ENCODE results near the gene SCGB1A1.

GRCh38 chr11:62406034-62406433 is 12.8 kb upstream of the SCGB1A1 start:
- TF ChIP-seq EZH2 (IDR thresholded peaks at IDR 0.05; ENCODE audit: borderline replicate concordance, insufficient read depth, low read length, poor library complexity, severe bottlenecking) (no peak), EP300 (conservative IDR thresholded peaks at IDR 0.05; ENCODE audit: poor library complexity, severe bottlenecking) (no peak), RAD21 (conservative IDR thresholded peaks at IDR 0.05) (no peak)

Measured in neural cell (in vitro differentiated cells).